ENCODE data around the gene HAUS6. TPM values are rescaled to one million over a fixed set of nuclear protein-coding genes. Genes with fewer than 3 reads are reported as not detected.

Gene HAUS6
- total RNA-seq, 4 donors from 2014 or later: 5.6 to 13.7 (median 10.6) TPM

Other genes starting within 250 kb of the HAUS6 start
- 1 to 10 TPM in 1 of 4 donors, under 1 TPM in 3; 0.05 to 1.5 (median 0.14) TPM for gene SAXO1, start 69.7 kb downstream of the HAUS6 start, total RNA-seq
- gene RRAGA, start 53.5 kb downstream of the HAUS6 start, total RNA-seq: 10 to 100 TPM; 37.4 to 61.6 (median 57.8) TPM
- 100 to 1,000 TPM; 124 to 445 (median 162) TPM for gene PLIN2, start 24.6 kb upstream of the HAUS6 start, total RNA-seq
- gene DENND4C, start 127.8 kb upstream of the HAUS6 start, total RNA-seq: 100 to 1,000 TPM in 1 of 4 donors, 10 to 100 TPM in 3; 69.0 to 211 (median 94.8) TPM